ENCODE measurements around the gene TRAPPC4.

DNA sequence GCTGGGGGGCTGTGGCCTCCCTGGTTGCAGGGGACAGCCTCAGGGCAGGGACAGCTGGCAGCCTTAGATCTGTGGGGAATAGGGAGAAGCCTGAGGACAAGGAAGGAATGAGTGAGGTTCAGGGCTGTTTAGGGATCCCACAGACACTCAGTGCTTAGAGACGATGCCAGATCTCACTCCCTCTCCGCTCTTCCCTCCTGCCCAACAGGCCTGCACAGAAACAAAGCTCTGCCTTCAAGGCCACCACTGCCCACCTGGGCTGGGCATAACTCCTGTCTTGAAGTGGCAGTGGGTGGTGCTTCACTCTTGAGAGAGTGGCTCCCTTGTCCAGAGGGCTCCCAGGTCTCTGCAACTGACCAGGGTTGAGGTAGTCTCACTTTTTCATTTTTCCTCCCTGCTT lies 33.7 kb upstream of the TRAPPC4 start:
- no peak for TF ChIP-seq EZH2 (IDR thresholded peaks at IDR 0.05; ENCODE audit: low read length, missing control alignments)
- TF ChIP-seq, protein P1, sequence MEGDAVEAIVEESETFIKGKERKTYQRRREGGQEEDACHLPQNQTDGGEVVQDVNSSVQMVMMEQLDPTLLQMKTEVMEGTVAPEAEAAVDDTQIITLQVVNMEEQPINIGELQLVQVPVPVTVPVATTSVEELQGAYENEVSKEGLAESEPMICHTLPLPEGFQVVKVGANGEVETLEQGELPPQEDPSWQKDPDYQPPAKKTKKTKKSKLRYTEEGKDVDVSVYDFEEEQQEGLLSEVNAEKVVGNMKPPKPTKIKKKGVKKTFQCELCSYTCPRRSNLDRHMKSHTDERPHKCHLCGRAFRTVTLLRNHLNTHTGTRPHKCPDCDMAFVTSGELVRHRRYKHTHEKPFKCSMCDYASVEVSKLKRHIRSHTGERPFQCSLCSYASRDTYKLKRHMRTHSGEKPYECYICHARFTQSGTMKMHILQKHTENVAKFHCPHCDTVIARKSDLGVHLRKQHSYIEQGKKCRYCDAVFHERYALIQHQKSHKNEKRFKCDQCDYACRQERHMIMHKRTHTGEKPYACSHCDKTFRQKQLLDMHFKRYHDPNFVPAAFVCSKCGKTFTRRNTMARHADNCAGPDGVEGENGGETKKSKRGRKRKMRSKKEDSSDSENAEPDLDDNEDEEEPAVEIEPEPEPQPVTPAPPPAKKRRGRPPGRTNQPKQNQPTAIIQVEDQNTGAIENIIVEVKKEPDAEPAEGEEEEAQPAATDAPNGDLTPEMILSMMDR (conservative IDR thresholded peaks at IDR 0.05 in 1 of 2, IDR thresholded peaks at IDR 0.05 in 1 of 2; ENCODE audit: low read depth in 1 of 2, low read length in 2 of 2), result no peak

All from fibroblast of lung (primary cell).